Stimulated activated naive CD4-positive, alpha-beta T cell (primary cell): ENCODE results near the gene CCDC174.
"Not testable (repeated sequence)": the region's sequence is repeated elsewhere in the genome, so short reads cannot be mapped to it uniquely, and the experiment has no call there.

Experiments used
- DNase-seq, 6 experiments: peaks; one replicate each; lab custom pipeline; 2025; lab: John Stamatoyannopoulos, UW

CCDC174 gene

DNA sequence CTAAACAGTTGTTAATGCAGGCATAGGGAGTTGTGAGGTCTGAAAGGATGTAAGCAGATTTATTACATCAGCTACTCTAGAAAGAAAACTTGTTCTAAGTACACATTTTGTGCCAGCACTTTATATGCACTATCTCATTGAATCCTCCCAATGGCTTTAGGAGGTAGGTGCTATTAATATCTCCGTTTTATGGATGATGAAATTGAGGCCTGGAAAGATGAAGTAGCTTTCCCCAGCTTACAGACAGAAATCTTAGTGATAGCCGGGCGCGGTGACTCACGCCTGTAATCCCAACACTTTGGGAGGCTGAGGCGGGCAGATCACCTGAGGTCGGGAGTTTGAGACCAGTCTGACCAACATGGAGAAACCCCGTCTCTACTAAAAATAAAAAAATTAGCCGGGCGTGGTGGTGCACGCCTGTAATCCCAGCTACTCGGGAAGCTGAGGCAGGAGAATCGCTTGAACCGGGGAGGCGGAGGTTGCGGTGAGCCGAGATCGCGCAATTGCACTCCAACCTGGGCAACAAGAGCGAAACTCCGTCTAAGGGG, 872 bp downstream of the CCDC174 start:
- DNase-seq: not testable (repeated sequence)

DNA sequence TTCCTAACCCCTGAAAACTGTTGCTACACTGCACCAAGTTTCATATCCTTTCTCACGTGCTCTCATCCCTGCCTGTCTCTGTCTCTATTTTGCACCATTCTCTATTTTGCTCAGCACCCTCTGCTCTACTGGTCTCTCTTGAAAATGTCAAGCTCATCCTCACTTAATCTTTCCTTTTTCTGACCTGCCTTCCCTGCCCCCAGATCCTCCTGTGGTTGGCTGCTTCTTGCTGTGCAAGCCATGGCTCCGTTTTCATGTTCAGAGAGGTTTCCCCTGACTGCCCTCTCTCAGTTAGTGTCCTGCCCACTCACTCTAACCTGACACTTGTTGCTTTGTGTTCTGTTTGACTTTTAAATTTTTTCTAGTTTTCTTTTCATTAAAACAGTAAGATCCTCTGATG, 6.0 kb downstream of the CCDC174 start:
- no peak for DNase-seq

GRCh38 chr3:14658978-14659377, 7.4 kb downstream of the CCDC174 start:
- DNase-seq: no peak

DNA sequence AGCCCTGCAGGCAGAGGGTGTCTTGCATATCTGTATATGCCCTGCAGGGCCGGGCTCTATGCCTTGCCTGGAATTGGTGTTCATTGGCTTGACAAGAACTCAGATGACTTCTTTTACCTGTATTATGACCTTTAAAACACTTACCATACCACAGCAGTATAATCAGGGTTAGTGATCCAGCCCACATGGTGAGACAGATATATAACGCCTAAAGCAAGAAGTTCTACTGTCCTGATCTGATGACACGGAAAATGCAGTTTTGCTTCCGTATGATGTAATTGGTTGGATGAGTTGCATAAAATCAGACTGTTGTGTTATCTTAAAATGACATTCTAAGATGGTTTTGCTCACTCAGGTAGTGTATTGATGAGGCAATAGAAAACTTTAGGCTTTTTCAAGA, 9.4 kb downstream of the CCDC174 start:
- no peak for DNase-seq

DNA sequence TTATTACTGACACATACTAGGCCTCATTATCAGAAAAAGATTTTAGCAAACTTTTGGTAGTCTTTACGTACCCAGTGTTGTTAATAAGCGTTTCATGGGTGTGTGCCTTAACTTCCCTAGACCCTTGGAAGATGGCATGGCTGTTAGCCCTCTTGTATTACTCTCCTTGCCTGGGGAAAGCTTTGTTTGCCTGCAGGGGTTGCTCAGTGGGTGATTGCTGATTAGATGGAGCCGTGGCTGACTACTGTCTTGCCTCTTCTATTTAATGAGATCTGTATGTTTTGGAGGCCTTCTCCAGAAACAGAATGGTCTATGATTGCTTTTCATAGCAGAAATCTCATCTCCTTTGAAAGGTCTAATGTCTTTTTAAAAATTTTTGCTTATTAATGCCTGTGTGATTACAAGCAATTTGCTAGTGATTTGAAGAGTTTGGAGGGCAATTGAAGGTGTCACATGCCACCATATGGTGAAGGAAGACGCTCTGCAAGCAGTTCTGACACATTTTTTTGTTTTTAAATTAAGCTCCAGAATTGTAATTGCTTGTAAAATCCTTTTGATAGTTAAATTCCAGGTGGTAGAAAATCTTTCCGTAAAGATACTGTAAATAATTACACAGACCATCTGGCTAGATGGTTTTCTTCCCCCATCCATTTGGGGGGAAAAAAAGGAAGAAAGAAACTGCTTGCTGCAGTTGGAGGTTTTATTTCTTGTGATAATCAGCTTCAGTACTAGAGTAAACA, 12.0 kb downstream of the CCDC174 start:
- DNase-seq: no peak

DNA sequence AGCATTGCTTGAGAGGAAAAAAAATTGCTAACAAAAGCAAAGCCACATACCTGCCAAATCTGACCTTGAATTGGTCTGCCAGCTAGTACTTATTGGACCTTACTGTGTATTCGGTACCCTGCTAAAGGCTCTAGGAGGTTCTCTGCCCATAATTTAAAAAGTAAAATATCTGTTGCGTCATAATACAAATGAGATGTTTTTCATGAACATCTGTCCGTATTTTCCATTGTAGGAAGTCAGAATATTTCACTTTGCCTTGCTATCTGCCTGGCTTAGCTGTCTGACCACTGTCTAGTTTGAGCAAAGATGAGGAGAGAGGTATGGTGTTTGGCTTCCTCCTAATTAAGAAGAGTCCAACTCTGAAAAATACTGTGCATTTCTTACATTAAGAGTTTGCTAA, 12.6 kb downstream of the CCDC174 start:
- DNase-seq: no peak

DNA sequence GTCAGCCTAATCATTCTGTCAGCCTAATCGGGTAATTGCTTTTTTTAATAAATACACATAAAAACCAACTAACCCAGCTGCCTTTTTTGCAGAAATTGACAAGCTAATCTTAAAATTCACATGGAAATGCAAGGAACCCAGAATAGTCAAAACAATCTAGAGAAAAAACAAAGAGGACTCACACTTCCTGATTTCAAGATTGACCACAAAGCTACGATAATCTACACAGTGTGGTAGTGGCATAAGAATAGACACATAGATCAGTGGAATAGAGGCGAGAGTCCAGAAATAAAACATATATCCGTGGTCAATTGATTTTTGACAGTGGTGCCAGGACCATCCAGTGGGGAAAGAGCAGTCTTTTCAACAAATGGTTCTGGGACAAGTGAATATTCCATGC, 21.0 kb downstream of the CCDC174 start:
- DNase-seq: no peak

GRCh38 chr3:14674841-14675240, 23.3 kb downstream of the CCDC174 start, which contains the start of gene C3orf20:
Gene C3orf20, plus strand, starts transcription at chr3:14675141. Its CDS starts 7,573 bp downstream, at chr3:14682714.
- DNase-seq: no peak

- DNase-seq: no peak
Observed at GRCh38 chr3:14676881-14677280, 25.3 kb downstream of the CCDC174 start.

GRCh38 chr3:14678015-14678503, 26.5 kb downstream of the CCDC174 start:
- no peak for DNase-seq

DNA sequence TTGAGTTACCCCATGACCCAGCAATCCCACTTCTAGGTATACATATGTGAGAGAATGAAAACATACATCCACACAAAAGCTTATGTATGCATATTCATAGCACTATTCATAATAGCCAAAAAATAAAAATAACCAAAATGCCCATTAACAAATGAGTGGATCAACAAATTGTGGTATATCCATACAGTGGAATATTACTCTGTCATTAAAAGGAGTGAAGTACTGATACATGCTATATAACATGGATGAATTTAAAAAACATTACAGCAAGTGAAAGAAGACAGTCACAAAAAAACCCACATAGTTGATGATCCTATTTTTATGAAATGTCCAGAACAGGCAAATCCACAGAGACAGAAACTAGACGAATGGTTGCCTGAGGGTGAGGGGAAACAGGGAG, 28.6 kb downstream of the CCDC174 start:
- no peak for DNase-seq

GRCh38 chr3:14680716-14681115, 29.2 kb downstream of the CCDC174 start:
- DNase-seq: no peak

DNA sequence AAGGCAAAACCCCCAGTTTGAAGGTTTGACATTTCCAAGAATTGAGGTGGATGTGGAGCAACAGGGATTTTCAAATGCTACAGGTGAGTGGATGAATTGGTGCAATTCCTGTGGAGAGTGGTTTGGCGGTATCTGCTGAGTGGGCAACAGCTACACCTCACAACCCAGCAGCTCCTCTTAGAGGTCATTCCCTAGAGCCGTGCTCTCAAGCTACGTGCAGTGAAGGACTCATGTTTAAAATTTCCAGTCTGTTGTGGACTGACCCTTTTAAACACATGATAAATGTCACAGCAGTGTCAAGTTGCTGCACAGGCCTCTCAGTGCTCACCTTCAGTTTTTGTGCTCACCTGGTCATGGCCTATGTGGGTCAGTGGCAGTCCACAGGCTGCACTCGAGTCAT, 32.9 kb downstream of the CCDC174 start:
- DNase-seq: no peak

GRCh38 chr3:14685179-14685578, 33.6 kb downstream of the CCDC174 start:
- DNase-seq: no peak

DNA sequence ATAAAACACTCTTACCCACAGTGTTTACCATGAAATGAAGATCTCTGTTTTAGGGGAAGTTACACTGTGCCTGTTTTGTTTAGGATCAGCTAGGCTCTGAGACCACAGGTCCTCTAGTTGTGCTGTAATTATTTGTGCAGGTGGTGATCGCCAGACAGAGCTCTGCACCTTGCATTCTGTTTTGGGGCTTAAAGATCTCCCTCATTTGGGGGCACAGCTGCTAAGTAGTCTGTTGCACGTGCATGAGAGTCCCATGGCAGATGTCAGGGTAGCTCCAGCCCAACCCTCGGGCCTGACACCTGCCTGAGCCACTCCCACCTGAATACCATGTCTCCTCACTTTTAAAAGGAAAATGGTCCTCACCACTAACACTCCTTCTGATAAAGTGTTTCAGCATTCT, 35.8 kb downstream of the CCDC174 start:
- no peak for DNase-seq

GRCh38 chr3:14688525-14688924, 37.0 kb downstream of the CCDC174 start:
- no peak for DNase-seq

GRCh38 chr3:14689247-14689980, 37.9 kb downstream of the CCDC174 start:
- no peak for DNase-seq

DNA sequence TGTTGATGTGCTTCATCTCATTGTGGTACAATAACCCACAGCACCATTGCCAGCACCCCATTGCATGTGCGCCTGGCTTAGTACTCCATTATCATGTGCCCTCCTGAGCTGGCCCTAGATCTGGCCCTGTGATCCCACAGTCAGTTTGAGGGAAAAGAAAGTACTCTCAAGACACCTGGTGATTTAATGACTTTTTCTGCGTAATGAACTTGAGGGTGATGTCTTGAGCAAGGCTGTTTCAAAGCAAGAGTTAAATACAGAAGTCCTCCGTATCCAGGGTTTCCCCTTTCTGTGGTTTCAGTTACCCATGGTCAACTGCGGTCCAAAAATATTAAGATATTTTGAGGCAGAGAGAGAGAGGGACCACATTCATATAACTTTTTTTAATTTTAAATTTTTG, 39.7 kb downstream of the CCDC174 start:
- DNase-seq: no peak

GRCh38 chr3:14691719-14692118, 40.2 kb downstream of the CCDC174 start:
- DNase-seq: no peak

- no peak for DNase-seq
Observed at GRCh38 chr3:14698601-14699244, 47.2 kb downstream of the CCDC174 start.

- DNase-seq: no peak
Observed at GRCh38 chr3:14699643-14700042, 48.1 kb downstream of the CCDC174 start.

DNA sequence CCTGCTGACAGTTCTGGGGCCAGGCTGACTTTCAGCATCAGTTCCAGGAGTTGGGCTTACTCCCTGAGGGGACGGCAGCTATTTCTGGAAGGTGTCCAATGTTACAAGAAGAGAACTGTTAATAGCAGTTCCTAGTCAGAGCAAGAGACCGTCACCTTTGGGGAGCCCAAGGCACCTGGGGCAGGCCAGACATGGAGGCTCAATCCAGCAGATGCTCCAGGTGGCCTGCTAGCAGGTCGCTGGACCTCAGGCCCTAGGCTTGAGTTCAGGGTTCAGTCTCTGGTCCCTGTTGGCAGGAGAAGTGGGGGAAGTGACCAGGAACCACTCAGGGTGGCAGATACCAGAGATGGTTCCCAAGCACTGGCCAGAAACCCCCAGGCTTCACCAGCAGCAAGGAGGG, 49.3 kb downstream of the CCDC174 start:
- no peak for DNase-seq

DNA sequence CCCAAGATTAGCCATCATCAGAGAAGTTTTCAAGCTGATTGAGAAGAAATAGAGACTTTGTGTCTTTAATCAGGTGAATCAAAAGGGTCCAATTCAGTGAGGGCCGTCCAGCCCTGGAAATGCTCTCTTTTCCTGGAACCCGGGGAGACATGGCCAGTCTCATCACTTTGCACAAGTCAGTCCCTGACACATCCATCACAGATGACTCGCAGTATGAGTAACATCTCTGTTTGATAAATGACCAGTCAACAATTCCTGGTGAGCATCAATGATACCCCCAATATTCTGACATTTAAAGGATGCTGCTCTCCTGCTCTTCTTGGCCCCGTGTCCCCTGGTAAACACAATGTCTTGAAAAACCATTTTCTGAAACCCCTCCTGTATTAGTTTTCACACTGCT, 50.1 kb downstream of the CCDC174 start:
- DNase-seq: no peak
